Prostate gland (tissue), 2 donors: Measurements from ENCODE around the gene HNRNPUL1.

Experiments
- CTCF ChIP-seq, 4 experiments: fragments of 200-600 bp in 2 of 4; fragments of 450-650 bp in 2 of 4; sonication (generic) in 2 of 4; IDR thresholded peaks; 1 replicate in 3 of 4; 2 replicates in 1 of 4; pipeline ENCODE4 v1.5.1; 2016 to 2019; ENCODE audit warnings: antibody characterized with exemption in 4 of 4, mild to moderate bottlenecking in 2 of 4, moderate library complexity in 2 of 4
- POLR2A ChIP-seq: fragments of 450-650 bp; IDR thresholded peaks from one replicate; pipeline ENCODE4 v1.6.1; 2016; ENCODE audit warnings: antibody characterized with exemption, mild to moderate bottlenecking
- POLR2AphosphoS5 ChIP-seq: sonication (generic); formaldehyde crosslinking; IDR thresholded peaks from one replicate; pipeline ENCODE4 v1.6.1; 2017; ENCODE audit warnings: antibody characterized with exemption

- TF ChIP-seq CTCF (IDR thresholded peaks at IDR 0.05) (peak in 1 of 4 experiments; percentile 27), POLR2A (no peak), POLR2AphosphoS5 (no peak)
Observed at GRCh38 chr19:41226053-41226873, 37.9 kb upstream of the HNRNPUL1 start.
